Adrenal gland (tissue), 12 donors: Measurements from ENCODE around the gene ZEB1. TPM values are rescaled to one million over a fixed set of nuclear protein-coding genes. Genes with fewer than 3 reads are reported as not detected.

Source experiments
- DNase-seq, 7 donors: peaks; one replicate each; pipeline ENCODE4 v3.0.0-alpha.2; 2019 to 2020
- H3K27ac ChIP-seq, 5 donors: fragments of 200-600 bp; sonication (generic) in 4 of 5; 1 replicate in 3 of 5; 2 replicates in 2 of 5; pipeline versions ENCODE4 v1.5.1 to v1.8.0; 2016 to 2020; ENCODE audit warnings: mild to moderate bottlenecking in 1 of 5
- H3K27me3 ChIP-seq: fragments of 200-600 bp; 2 replicates; pipeline ENCODE4 v1.8.0; 2021
- H3K36me3 ChIP-seq, 2 donors: fragments of 200-600 bp; replicated peaks in 1 of 2; 1 replicate in 1 of 2; 2 replicates in 1 of 2; pipeline versions ENCODE4 v1.5.1 to v1.8.0; 2018 to 2022
- H3K4me1 ChIP-seq, 2 donors: fragments of 200-600 bp; replicated peaks in 1 of 2; 1 replicate in 1 of 2; 2 replicates in 1 of 2; pipeline versions ENCODE4 v1.5.1 to v1.8.0; 2018 to 2021
- H3K4me3 ChIP-seq, 4 donors: fragments of 200-600 bp; sonication (generic) in 3 of 4; one replicate each; pipeline ENCODE4 v1.5.1; 2016 to 2018
- H3K9me3 ChIP-seq, 3 donors: fragments of 200-600 bp; sonication (generic) in 1 of 3; replicated peaks in 1 of 3; 1 replicate in 2 of 3; 2 replicates in 1 of 3; pipeline versions ENCODE4 v1.5.1 to v1.8.0; 2016 to 2021
- CTCF ChIP-seq, 6 experiments: fragments of 450-650 bp in 4 of 6; fragments of 200-600 bp in 2 of 6; sonication (generic) in 1 of 6; IDR thresholded peaks; 1 replicate in 5 of 6; 2 replicates in 1 of 6; pipeline versions ENCODE4 v1.5.1 to v1.8.0; 2016 to 2021; ENCODE audit warnings: antibody characterized with exemption in 6 of 6, mild to moderate bottlenecking in 2 of 6, moderate library complexity in 1 of 6
- POLR2A ChIP-seq, 2 donors: fragments of 450-650 bp; IDR thresholded peaks; one replicate each; pipeline ENCODE4 v1.6.1; 2017; ENCODE audit warnings: antibody characterized with exemption in 2 of 2, mild to moderate bottlenecking in 2 of 2, moderate library complexity in 1 of 2
- WGBS, 4 donors: extraction: QIAGEN DNeasy Blood & Tissue Kit in 2 of 4; methylation state at CpG; one replicate each; pipeline versions ENCODE4 v1.1.5 to v1.1.7; 2013 to 2017; 5-methylcytosine and 5-hydroxymethylcytosine counted together
- intact Hi-C, 2 donors: fragments of 100-400 bp; cut with DNase I; formaldehyde crosslinking; loops; one replicate each; pipeline versions ENCODE4 v1.14.1 to v1.15.0; 2022 to 2023
- polyA plus RNA-seq, 3 donors: library from polyadenylated mRNA; stranded (reverse); fragments of 200-250 nt in 2 of 3; fragments of 350-450 nt in 1 of 3; fragmentation: Illumina TruSeq in 1 of 3; extraction: RNeasy Lipid Tissue Mini Kit (QIAGEN cat#74804) in 1 of 3; gene quantifications; one replicate each; pipeline ENCODE4 v1.2.3, GENCODE V29; 2013 to 2014
- total RNA-seq, 9 donors: library from RNA; depleted of rRNA in 4 of 9; stranded (reverse); fragments of >200 nt in 4 of 9; fragments of 120-200 nt in 1 of 9; fragmentation: NEBNext Ultra II Directional in 1 of 9; extraction: Animal tissue kit (Norgen Biotek cat#: 25700) in 1 of 9; gene quantifications; one replicate each; pipeline versions ENCODE4 v1.1.0 to v1.2.4, GENCODE V29; 2013 to 2023
- donor health status: healthy with polysubstance abuse.
- donor health status: Bipolar disorder and iron deficiency.
- donor health status: DM: yes; HTN: yes; CAD: no.
- donor health status: DM: no; HTN: no; CAD: no.
- donor health status: DM: no; HTN: no; CAD: no.
- donor health status: DM: yes; HTN: yes; CAD: no.

The ZEB1 gene
- total and polyA plus RNA-seq, 12 donors: 7.3 to 34.9 (median 22.9) TPM

GRCh38 chr10:31381171-31381570 lies 62.2 kb downstream of the ZEB1 start:
- 83 to 96% (median 87%) methylated on average over 1 of the region's 1 CpG for WGBS, 4 donors
- DNase-seq: no peak
- H3K27me3 ChIP-seq: no peaks in the 10 kb centered on the region
- H3K4me3 ChIP-seq: no peak overlapping the region
- no peaks in the 10 kb centered on the region for H3K4me1 ChIP-seq
- intact Hi-C loops: no loop called here
- no peaks in the 10 kb centered on the region for H3K36me3 ChIP-seq
- no peaks in the 10 kb centered on the region for H3K9me3 ChIP-seq
- no peak overlapping the region for H3K27ac ChIP-seq
- TF ChIP-seq POLR2A (IDR thresholded peaks at IDR 0.05) (no peak), CTCF (IDR thresholded peaks at IDR 0.05) (no peak)

GRCh38 chr10:31381766-31382316 lies 62.8 kb downstream of the ZEB1 start:
- no peak for TF ChIP-seq POLR2A (IDR thresholded peaks at IDR 0.05)
- no peak for TF ChIP-seq CTCF (IDR thresholded peaks at IDR 0.05)
- intact Hi-C loops: no loop called here
- H3K4me1 ChIP-seq: no peaks in the 10 kb centered on the region
- peak in 5 of 7 donors; percentile 50 to 59 (median 53) for DNase-seq
- no peaks in the 10 kb centered on the region for H3K9me3 ChIP-seq
- no peak overlapping the region for H3K27ac ChIP-seq
- H3K4me3 ChIP-seq: no peak overlapping the region
- H3K36me3 ChIP-seq: no peaks in the 10 kb centered on the region
- no peaks in the 10 kb centered on the region for H3K27me3 ChIP-seq
- WGBS, 4 donors: 60 to 76% (median 71%) methylated on average over 5 to 6 of the region's 6 CpGs

GRCh38 chr10:31383810-31384588 lies 65.0 kb downstream of the ZEB1 start:
- no peak for DNase-seq
- H3K9me3 ChIP-seq: no peaks in the 10 kb centered on the region
- no peak overlapping the region for H3K4me3 ChIP-seq
- H3K27ac ChIP-seq: no peak overlapping the region
- TF ChIP-seq CTCF (IDR thresholded peaks at IDR 0.05): no peak
- TF ChIP-seq POLR2A (IDR thresholded peaks at IDR 0.05): no peak
- H3K27me3 ChIP-seq: no peaks in the 10 kb centered on the region
- WGBS, 4 donors: 95 to 100% (median 98%) methylated on average over 8 of the region's 8 CpGs
- H3K4me1 ChIP-seq: no peaks in the 10 kb centered on the region
- intact Hi-C loops: no loop called here
- H3K36me3 ChIP-seq: no peaks in the 10 kb centered on the region

GRCh38 chr10:31384589-31384949 lies 65.6 kb downstream of the ZEB1 start:
- Histone ChIP-seq H3K9me3 (no peaks in the 10 kb centered on the region), H3K36me3 (no peaks in the 10 kb centered on the region), H3K27ac (no peak overlapping the region), H3K27me3 (no peaks in the 10 kb centered on the region), H3K4me3 (no peak overlapping the region), H3K4me1 (no peaks in the 10 kb centered on the region)
- no peak for DNase-seq
- TF ChIP-seq POLR2A (IDR thresholded peaks at IDR 0.05) (no peak), CTCF (IDR thresholded peaks at IDR 0.05) (no peak)
- WGBS, 4 donors: 90 to 97% (median 95%) methylated on average over 2 of the region's 2 CpGs
- intact Hi-C loops: no loop called here
